Measurements from ENCODE around the gene APOL4.

APOL4 gene

DNA sequence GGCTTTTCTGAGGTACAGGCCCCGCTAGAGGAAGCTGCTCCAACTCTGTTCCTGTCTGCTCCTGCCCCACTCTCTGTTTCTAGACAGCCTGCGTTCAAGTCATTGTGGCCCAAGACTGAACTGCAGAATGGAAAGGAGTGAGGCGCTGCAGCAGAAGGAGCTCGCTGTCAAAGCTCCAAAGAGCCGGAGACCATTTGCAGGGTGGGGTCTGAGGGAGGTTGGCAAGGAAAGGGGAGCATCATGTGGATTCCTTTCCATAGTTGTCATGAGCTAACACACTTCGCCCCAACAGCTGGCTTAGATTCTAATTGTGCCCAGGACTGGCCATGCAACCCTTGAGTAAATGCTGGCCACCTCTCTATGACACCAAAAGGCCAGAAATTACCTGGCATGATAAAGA lies 18.8 kb downstream of the APOL4 start:
- no peak overlapping the region for H3K4ac ChIP-seq (ENCODE audit: low read length)
- H4K91ac ChIP-seq (ENCODE audit: low read depth, low read length, poor library complexity): no peak overlapping the region
- no peak overlapping the region for H3K27ac ChIP-seq (replicated peaks; ENCODE audit: low read length)
- no peak overlapping the region for H3K18ac ChIP-seq (ENCODE audit: low read length)
- H3K27me3 ChIP-seq (ENCODE audit: control insufficient read depth in 3 of 3, insufficient read depth in 3 of 3, low read depth in 1 of 3, low read length in 3 of 3): peaks cover 0 to 8% (median 0%) of the 10 kb centered on the region in 3 experiments
- no peaks in the 10 kb centered on the region for H3K9me3 ChIP-seq (replicated peaks in 1 of 2; ENCODE audit: control insufficient read depth in 2 of 2, insufficient read depth in 1 of 2, low read depth in 1 of 2, low read length in 2 of 2)
- no peak overlapping the region for H3K14ac ChIP-seq (ENCODE audit: low read length)
- H2BK120ac ChIP-seq (ENCODE audit: low read depth, low read length): no peak overlapping the region
- no peak overlapping the region for H3K4me2 ChIP-seq (ENCODE audit: insufficient read depth, low read length, poor library complexity, severe bottlenecking)
- H2BK12ac ChIP-seq (ENCODE audit: low read length): no peak overlapping the region
- H2AK5ac ChIP-seq (ENCODE audit: low read depth, low read length): peak overlapping the region; percentile 8
- H3K23ac ChIP-seq (ENCODE audit: low read depth, low read length, poor library complexity): no peak overlapping the region
- H3K9ac ChIP-seq (ENCODE audit: low read depth, low read length, poor library complexity): no peak overlapping the region
- H3K4me3 ChIP-seq (ENCODE audit: low read length in 2 of 2): no peak overlapping the region
- H3K4me1 ChIP-seq (ENCODE audit: control insufficient read depth in 2 of 2, insufficient read depth in 1 of 2, low read depth in 1 of 2, low read length in 2 of 2): peaks cover 0 to 1% of the 10 kb centered on the region in 2 donors
- no peaks in the 10 kb centered on the region for H3K36me3 ChIP-seq (replicated peaks in 1 of 2; ENCODE audit: control insufficient read depth in 2 of 2, insufficient read depth in 2 of 2, low read length in 2 of 2)
- no peak overlapping the region for H4K8ac ChIP-seq (ENCODE audit: low read depth, low read length)
- no peak overlapping the region for H2BK15ac ChIP-seq (ENCODE audit: low read length)
- H2BK5ac ChIP-seq (ENCODE audit: low read length): no peak overlapping the region
- no peak for DNase-seq (ENCODE audit: low spot score)
- no CpG with 5 or more reads among the region's 6 CpGs for WGBS, 2 donors (ENCODE audit: extremely low coverage in 2 of 2, insufficient read length in 2 of 2, insufficient replicate concordance in 1 of 2)
- H2AFZ ChIP-seq (ENCODE audit: low read length): no peak overlapping the region
- no peaks in the 10 kb centered on the region for H3K79me1 ChIP-seq (ENCODE audit: low read depth, low read length)

DNA sequence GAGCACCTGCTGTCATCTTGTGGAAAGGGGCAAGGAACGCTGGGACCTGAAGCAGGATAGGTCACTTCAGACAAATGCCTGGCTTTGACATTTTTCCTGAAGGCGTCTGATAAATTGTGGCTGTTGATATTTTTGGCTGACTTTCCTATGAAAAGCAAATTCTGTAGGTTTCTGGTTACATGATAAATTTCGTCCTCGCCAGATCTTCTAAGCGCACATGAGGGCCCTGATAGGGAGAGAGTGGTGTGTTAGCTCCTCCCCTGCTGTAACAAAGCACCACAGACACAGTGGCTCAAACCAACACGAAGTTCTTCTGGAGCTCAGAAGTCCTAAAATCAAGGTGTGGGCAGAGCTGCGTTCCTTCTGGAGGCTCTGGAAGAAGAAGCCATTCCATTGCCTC lies 19.6 kb downstream of the APOL4 start:
- no peak overlapping the region for H3K27ac ChIP-seq (replicated peaks; ENCODE audit: low read length)
- no peak overlapping the region for H2BK15ac ChIP-seq (ENCODE audit: low read length)
- no peak overlapping the region for H3K4me2 ChIP-seq (ENCODE audit: insufficient read depth, low read length, poor library complexity, severe bottlenecking)
- no peak overlapping the region for H4K91ac ChIP-seq (ENCODE audit: low read depth, low read length, poor library complexity)
- H2BK12ac ChIP-seq (ENCODE audit: low read length): no peak overlapping the region
- H3K14ac ChIP-seq (ENCODE audit: low read length): no peak overlapping the region
- peaks cover 0 to 8% (median 0%) of the 10 kb centered on the region in 3 experiments for H3K27me3 ChIP-seq (ENCODE audit: control insufficient read depth in 3 of 3, insufficient read depth in 3 of 3, low read depth in 1 of 3, low read length in 3 of 3)
- H3K4ac ChIP-seq (ENCODE audit: low read length): no peak overlapping the region
- H3K9ac ChIP-seq (ENCODE audit: low read depth, low read length, poor library complexity): no peak overlapping the region
- no peak overlapping the region for H2BK5ac ChIP-seq (ENCODE audit: low read length)
- no peaks in the 10 kb centered on the region for H3K36me3 ChIP-seq (replicated peaks in 1 of 2; ENCODE audit: control insufficient read depth in 2 of 2, insufficient read depth in 2 of 2, low read length in 2 of 2)
- no peaks in the 10 kb centered on the region for H3K79me1 ChIP-seq (ENCODE audit: low read depth, low read length)
- H3K9me3 ChIP-seq (replicated peaks in 1 of 2; ENCODE audit: control insufficient read depth in 2 of 2, insufficient read depth in 1 of 2, low read depth in 1 of 2, low read length in 2 of 2): no peaks in the 10 kb centered on the region
- no peak overlapping the region for H4K8ac ChIP-seq (ENCODE audit: low read depth, low read length)
- H3K4me1 ChIP-seq (ENCODE audit: control insufficient read depth in 2 of 2, insufficient read depth in 1 of 2, low read depth in 1 of 2, low read length in 2 of 2): peaks cover 0 to 1% of the 10 kb centered on the region in 2 donors
- no peak for DNase-seq (ENCODE audit: low spot score)
- no peak overlapping the region for H2BK120ac ChIP-seq (ENCODE audit: low read depth, low read length)
- no peak overlapping the region for H3K18ac ChIP-seq (ENCODE audit: low read length)
- no peak overlapping the region for H3K23ac ChIP-seq (ENCODE audit: low read depth, low read length, poor library complexity)
- H2AFZ ChIP-seq (ENCODE audit: low read length): peak overlapping the region; percentile 36
- no peak overlapping the region for H2AK5ac ChIP-seq (ENCODE audit: low read depth, low read length)
- WGBS, 2 donors (ENCODE audit: extremely low coverage in 2 of 2, insufficient read length in 2 of 2, insufficient replicate concordance in 1 of 2): no CpG with 5 or more reads among the region's 7 CpGs
- no peak overlapping the region for H3K4me3 ChIP-seq (ENCODE audit: low read length in 2 of 2)

- DNase-seq (ENCODE audit: low spot score): no peak
- Histone ChIP-seq H3K36me3 (replicated peaks in 1 of 2; ENCODE audit: control insufficient read depth in 2 of 2, insufficient read depth in 2 of 2, low read length in 2 of 2) (no peaks in the 10 kb centered on the region), H3K4me3 (ENCODE audit: low read length in 2 of 2) (no peak overlapping the region), H3K9me3 (replicated peaks in 1 of 2; ENCODE audit: control insufficient read depth in 2 of 2, insufficient read depth in 1 of 2, low read depth in 1 of 2, low read length in 2 of 2) (no peaks in the 10 kb centered on the region), H2AK5ac (ENCODE audit: low read depth, low read length) (no peak overlapping the region), H3K4me1 (ENCODE audit: control insufficient read depth in 2 of 2, insufficient read depth in 1 of 2, low read depth in 1 of 2, low read length in 2 of 2) (peaks cover 0 to 1% of the 10 kb centered on the region in 2 donors), H2AFZ (ENCODE audit: low read length) (no peak overlapping the region), H3K27ac (replicated peaks; ENCODE audit: low read length) (no peak overlapping the region), H3K4ac (ENCODE audit: low read length) (no peak overlapping the region), H3K18ac (ENCODE audit: low read length) (no peak overlapping the region), H3K27me3 (ENCODE audit: control insufficient read depth in 3 of 3, insufficient read depth in 3 of 3, low read depth in 1 of 3, low read length in 3 of 3) (peaks cover 0 to 8% (median 0%) of the 10 kb centered on the region in 3 experiments), H2BK120ac (ENCODE audit: low read depth, low read length) (no peak overlapping the region), H3K4me2 (ENCODE audit: insufficient read depth, low read length, poor library complexity, severe bottlenecking) (no peak overlapping the region), H4K91ac (ENCODE audit: low read depth, low read length, poor library complexity) (no peak overlapping the region), H3K9ac (ENCODE audit: low read depth, low read length, poor library complexity) (no peak overlapping the region), H3K79me1 (ENCODE audit: low read depth, low read length) (no peaks in the 10 kb centered on the region), H3K14ac (ENCODE audit: low read length) (no peak overlapping the region), H2BK12ac (ENCODE audit: low read length) (no peak overlapping the region), H2BK15ac (ENCODE audit: low read length) (no peak overlapping the region), H4K8ac (ENCODE audit: low read depth, low read length) (no peak overlapping the region), H2BK5ac (ENCODE audit: low read length) (no peak overlapping the region), H3K23ac (ENCODE audit: low read depth, low read length, poor library complexity) (no peak overlapping the region)
- WGBS, 2 donors (ENCODE audit: extremely low coverage in 2 of 2, insufficient read length in 2 of 2, insufficient replicate concordance in 1 of 2): no CpG with 5 or more reads among the region's 6 CpGs
Measured at GRCh38 chr22:36180928-36181327, 20.7 kb downstream of the APOL4 start.

DNA sequence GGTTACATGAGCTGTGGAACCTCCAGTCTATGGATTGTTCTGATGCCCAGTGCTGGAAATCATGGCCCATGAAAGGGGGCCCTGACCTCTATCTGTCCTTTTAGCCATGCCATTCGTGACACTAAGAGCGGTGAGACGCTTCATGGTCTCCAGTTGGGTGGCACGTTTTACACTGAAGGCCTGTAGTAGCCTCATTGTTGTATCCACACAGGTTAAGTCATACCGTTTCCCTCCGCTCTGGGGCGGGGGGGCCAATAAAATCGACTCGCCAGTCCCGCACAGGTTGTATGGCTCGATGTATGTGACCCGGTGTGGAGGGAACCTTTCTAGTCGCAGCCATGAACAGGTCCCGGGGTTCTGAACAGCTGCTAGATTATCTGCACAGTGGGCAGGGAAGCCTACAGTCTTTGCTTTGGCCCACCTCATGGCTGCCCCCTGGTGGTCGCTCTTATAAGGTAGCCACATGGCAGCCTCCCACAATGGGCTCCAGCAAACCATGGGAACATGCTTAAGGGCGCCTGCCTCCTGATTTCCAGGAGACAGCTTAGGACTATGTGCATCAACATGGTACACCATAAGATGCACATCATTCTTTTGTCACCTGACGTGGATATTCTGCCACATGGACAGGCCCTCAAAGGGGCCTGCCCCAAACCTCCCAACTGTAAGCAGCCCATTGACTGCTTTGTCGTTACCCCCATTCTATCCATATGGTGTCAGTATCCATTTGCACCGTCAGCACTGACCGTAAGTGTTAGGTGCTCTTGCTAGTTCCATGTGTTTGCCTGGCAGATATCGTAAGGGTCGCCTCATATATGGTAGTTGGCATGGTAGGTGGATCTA lies 21.4 kb downstream of the APOL4 start:
- no peak overlapping the region for H2BK12ac ChIP-seq (ENCODE audit: low read length)
- H3K9me3 ChIP-seq (replicated peaks in 1 of 2; ENCODE audit: control insufficient read depth in 2 of 2, insufficient read depth in 1 of 2, low read depth in 1 of 2, low read length in 2 of 2): no peaks in the 10 kb centered on the region
- no peak overlapping the region for H4K8ac ChIP-seq (ENCODE audit: low read depth, low read length)
- H3K36me3 ChIP-seq (replicated peaks in 1 of 2; ENCODE audit: control insufficient read depth in 2 of 2, insufficient read depth in 2 of 2, low read length in 2 of 2): no peaks in the 10 kb centered on the region
- peaks cover 0 to 8% (median 0%) of the 10 kb centered on the region in 3 experiments for H3K27me3 ChIP-seq (ENCODE audit: control insufficient read depth in 3 of 3, insufficient read depth in 3 of 3, low read depth in 1 of 3, low read length in 3 of 3)
- H3K4me3 ChIP-seq (ENCODE audit: low read length in 2 of 2): no peak overlapping the region
- H3K9ac ChIP-seq (ENCODE audit: low read depth, low read length, poor library complexity): no peak overlapping the region
- H3K4ac ChIP-seq (ENCODE audit: low read length): no peak overlapping the region
- H4K91ac ChIP-seq (ENCODE audit: low read depth, low read length, poor library complexity): no peak overlapping the region
- H3K23ac ChIP-seq (ENCODE audit: low read depth, low read length, poor library complexity): no peak overlapping the region
- H2BK5ac ChIP-seq (ENCODE audit: low read length): no peak overlapping the region
- H3K14ac ChIP-seq (ENCODE audit: low read length): no peak overlapping the region
- H2BK120ac ChIP-seq (ENCODE audit: low read depth, low read length): no peak overlapping the region
- no peak overlapping the region for H3K27ac ChIP-seq (replicated peaks; ENCODE audit: low read length)
- H2AK5ac ChIP-seq (ENCODE audit: low read depth, low read length): no peak overlapping the region
- H3K4me2 ChIP-seq (ENCODE audit: insufficient read depth, low read length, poor library complexity, severe bottlenecking): no peak overlapping the region
- peak overlapping the region; percentile 56 for H2AFZ ChIP-seq (ENCODE audit: low read length)
- H3K4me1 ChIP-seq (ENCODE audit: control insufficient read depth in 2 of 2, insufficient read depth in 1 of 2, low read depth in 1 of 2, low read length in 2 of 2): peaks cover 0 to 1% of the 10 kb centered on the region in 2 donors
- WGBS, 2 donors (ENCODE audit: extremely low coverage in 2 of 2, insufficient read length in 2 of 2, insufficient replicate concordance in 1 of 2): no CpG with 5 or more reads among the region's 22 CpGs
- peak; percentile 57 for DNase-seq (ENCODE audit: low spot score)
- H3K18ac ChIP-seq (ENCODE audit: low read length): peak overlapping the region; percentile 13
- H2BK15ac ChIP-seq (ENCODE audit: low read length): no peak overlapping the region
- no peaks in the 10 kb centered on the region for H3K79me1 ChIP-seq (ENCODE audit: low read depth, low read length)
